Measurements from ENCODE around the gene ZNF350.

GRCh38 chr19:51970718-51971117, 15.9 kb downstream of the ZNF350 start:
- TF ChIP-seq AFF4 (CRISPR knock-in tag; IDR thresholded peaks at IDR 0.05) (no peak), PHF21A (CRISPR knock-in tag; IDR thresholded peaks at IDR 0.05) (no peak), RAD21 (CRISPR knock-in tag; IDR thresholded peaks at IDR 0.05) (no peak), UBTF (CRISPR knock-in tag; IDR thresholded peaks at IDR 0.05) (no peak), SMAD3 (CRISPR knock-in tag; IDR thresholded peaks at IDR 0.05) (no peak), ELF4 (CRISPR knock-in tag; IDR thresholded peaks at IDR 0.05; ENCODE audit: borderline replicate concordance) (no peak), ZNF547 (CRISPR knock-in tag; IDR thresholded peaks at IDR 0.05) (no peak), POLR2A (IDR thresholded peaks at IDR 0.05; ENCODE audit: insufficient read depth in 1 of 2, low read depth in 2 of 2, low read length in 2 of 2) (no peak), GTF2F1 (IDR thresholded peaks at IDR 0.05; ENCODE audit: low read length) (no peak), TGIF2 (CRISPR knock-in tag; IDR thresholded peaks at IDR 0.05) (no peak), MLX (CRISPR knock-in tag; IDR thresholded peaks at IDR 0.05) (no peak)
- TF ChIP-seq, protein P1, sequence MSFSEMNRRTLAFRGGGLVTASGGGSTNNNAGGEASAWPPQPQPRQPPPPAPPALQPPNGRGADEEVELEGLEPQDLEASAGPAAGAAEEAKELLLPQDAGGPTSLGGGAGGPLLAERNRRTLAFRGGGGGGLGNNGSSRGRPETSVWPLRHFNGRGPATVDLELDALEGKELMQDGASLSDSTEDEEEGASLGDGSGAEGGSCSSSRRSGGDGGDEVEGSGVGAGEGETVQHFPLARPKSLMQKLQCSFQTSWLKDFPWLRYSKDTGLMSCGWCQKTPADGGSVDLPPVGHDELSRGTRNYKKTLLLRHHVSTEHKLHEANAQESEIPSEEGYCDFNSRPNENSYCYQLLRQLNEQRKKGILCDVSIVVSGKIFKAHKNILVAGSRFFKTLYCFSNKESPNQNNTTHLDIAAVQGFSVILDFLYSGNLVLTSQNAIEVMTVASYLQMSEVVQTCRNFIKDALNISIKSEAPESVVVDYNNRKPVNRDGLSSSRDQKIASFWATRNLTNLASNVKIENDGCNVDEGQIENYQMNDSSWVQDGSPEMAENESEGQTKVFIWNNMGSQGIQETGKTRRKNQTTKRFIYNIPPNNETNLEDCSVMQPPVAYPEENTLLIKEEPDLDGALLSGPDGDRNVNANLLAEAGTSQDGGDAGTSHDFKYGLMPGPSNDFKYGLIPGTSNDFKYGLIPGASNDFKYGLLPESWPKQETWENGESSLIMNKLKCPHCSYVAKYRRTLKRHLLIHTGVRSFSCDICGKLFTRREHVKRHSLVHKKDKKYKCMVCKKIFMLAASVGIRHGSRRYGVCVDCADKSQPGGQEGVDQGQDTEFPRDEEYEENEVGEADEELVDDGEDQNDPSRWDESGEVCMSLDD (CRISPR knock-in tag; IDR thresholded peaks at IDR 0.05; ENCODE audit: borderline replicate concordance): no peak
- TF ChIP-seq, protein P2, sequence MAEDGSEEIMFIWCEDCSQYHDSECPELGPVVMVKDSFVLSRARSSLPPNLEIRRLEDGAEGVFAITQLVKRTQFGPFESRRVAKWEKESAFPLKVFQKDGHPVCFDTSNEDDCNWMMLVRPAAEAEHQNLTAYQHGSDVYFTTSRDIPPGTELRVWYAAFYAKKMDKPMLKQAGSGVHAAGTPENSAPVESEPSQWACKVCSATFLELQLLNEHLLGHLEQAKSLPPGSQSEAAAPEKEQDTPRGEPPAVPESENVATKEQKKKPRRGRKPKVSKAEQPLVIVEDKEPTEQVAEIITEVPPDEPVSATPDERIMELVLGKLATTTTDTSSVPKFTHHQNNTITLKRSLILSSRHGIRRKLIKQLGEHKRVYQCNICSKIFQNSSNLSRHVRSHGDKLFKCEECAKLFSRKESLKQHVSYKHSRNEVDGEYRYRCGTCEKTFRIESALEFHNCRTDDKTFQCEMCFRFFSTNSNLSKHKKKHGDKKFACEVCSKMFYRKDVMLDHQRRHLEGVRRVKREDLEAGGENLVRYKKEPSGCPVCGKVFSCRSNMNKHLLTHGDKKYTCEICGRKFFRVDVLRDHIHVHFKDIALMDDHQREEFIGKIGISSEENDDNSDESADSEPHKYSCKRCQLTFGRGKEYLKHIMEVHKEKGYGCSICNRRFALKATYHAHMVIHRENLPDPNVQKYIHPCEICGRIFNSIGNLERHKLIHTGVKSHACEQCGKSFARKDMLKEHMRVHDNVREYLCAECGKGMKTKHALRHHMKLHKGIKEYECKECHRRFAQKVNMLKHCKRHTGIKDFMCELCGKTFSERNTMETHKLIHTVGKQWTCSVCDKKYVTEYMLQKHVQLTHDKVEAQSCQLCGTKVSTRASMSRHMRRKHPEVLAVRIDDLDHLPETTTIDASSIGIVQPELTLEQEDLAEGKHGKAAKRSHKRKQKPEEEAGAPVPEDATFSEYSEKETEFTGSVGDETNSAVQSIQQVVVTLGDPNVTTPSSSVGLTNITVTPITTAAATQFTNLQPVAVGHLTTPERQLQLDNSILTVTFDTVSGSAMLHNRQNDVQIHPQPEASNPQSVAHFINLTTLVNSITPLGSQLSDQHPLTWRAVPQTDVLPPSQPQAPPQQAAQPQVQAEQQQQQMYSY (CRISPR knock-in tag; IDR thresholded peaks at IDR 0.05): no peak
- TF ChIP-seq, protein P3, sequence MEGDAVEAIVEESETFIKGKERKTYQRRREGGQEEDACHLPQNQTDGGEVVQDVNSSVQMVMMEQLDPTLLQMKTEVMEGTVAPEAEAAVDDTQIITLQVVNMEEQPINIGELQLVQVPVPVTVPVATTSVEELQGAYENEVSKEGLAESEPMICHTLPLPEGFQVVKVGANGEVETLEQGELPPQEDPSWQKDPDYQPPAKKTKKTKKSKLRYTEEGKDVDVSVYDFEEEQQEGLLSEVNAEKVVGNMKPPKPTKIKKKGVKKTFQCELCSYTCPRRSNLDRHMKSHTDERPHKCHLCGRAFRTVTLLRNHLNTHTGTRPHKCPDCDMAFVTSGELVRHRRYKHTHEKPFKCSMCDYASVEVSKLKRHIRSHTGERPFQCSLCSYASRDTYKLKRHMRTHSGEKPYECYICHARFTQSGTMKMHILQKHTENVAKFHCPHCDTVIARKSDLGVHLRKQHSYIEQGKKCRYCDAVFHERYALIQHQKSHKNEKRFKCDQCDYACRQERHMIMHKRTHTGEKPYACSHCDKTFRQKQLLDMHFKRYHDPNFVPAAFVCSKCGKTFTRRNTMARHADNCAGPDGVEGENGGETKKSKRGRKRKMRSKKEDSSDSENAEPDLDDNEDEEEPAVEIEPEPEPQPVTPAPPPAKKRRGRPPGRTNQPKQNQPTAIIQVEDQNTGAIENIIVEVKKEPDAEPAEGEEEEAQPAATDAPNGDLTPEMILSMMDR (CRISPR knock-in tag; IDR thresholded peaks at IDR 0.05): no peak

Measured in HepG2 (cell line).